Testis (tissue), 3 donors: Measurements from ENCODE around the gene COX4I2. TPM values are rescaled to one million over a fixed set of nuclear protein-coding genes. Genes with fewer than 3 reads are reported as not detected.
A peak's percentile ranks its signal among the peaks of the same experiment; 100 is the strongest.

ENCODE experiments used
- DNase-seq: peaks from one replicate; pipeline ENCODE4 v3.0.0-alpha.2; 2019
- H3K27ac ChIP-seq, 2 donors: fragments of 200-600 bp; sonication (generic); one replicate each; pipeline ENCODE4 v1.5.1; 2019
- H3K27me3 ChIP-seq: fragments of 200-600 bp; sonication (generic); one replicate; pipeline ENCODE4 v1.5.1; 2019
- H3K36me3 ChIP-seq: fragments of 200-600 bp; sonication (generic); one replicate; pipeline ENCODE4 v1.5.1; 2017; ENCODE audit warnings: low read depth; ENCODE audit errors: missing control alignments
- H3K4me1 ChIP-seq: fragments of 200-600 bp; sonication (generic); one replicate; pipeline ENCODE4 v1.5.1; 2019
- H3K4me3 ChIP-seq, 2 donors: fragments of 200-600 bp; sonication (generic); one replicate each; pipeline ENCODE4 v1.5.1; 2017 to 2019
- H3K9me3 ChIP-seq: fragments of 200-600 bp; sonication (generic); one replicate; pipeline ENCODE4 v1.5.1; 2017
- POLR2A ChIP-seq: fragments of 450-650 bp; IDR thresholded peaks from one replicate; pipeline ENCODE4 v1.6.1; 2017; ENCODE audit warnings: antibody characterized with exemption, mild to moderate bottlenecking, moderate library complexity
- WGBS, 2 donors: methylation state at CpG; one replicate each; pipeline ENCODE4 v1.1.5; 2018; 5-methylcytosine and 5-hydroxymethylcytosine counted together
- intact Hi-C: fragments of 100-400 bp; cut with DNase I; formaldehyde crosslinking; loops from one replicate; pipeline ENCODE4 v1.15.1; 2023; ENCODE audit warnings: low total_unique reads
- microRNA-seq, 2 donors: library from miRNA; unstranded; fragments of <30 nt; microRNA quantifications; one replicate each; pipeline ENCODE4, GENCODE V29; 2016; ENCODE audit warnings: borderline number of aligned reads in 2 of 2, borderline replicate concordance in 1 of 2
- polyA plus RNA-seq: library from polyadenylated mRNA; stranded (reverse); fragments of 350-450 nt; fragmentation: Illumina TruSeq; extraction: RNeasy Lipid Tissue Mini Kit (QIAGEN cat#74804); gene quantifications from one replicate; pipeline ENCODE4 v1.2.3, GENCODE V29; 2014; ENCODE audit warnings: low read depth, low replicate concordance; ENCODE audit not compliant: insufficient read depth
- small RNA-seq, 2 donors: library from RNA; depleted of rRNA; stranded (forward); fragments of <200 nt; gene quantifications; one replicate each; pipeline ENCODE3, GENCODE V24; 2016
- total RNA-seq, 2 donors: library from RNA; depleted of rRNA; stranded (reverse); fragments of >200 nt; gene quantifications; one replicate each; pipeline ENCODE4 v1.2.3, GENCODE V29; 2016
- TF ChIP-seq, protein P1 (sequence below), 3 experiments: fragments of 450-650 bp in 2 of 3; fragments of 200-600 bp in 1 of 3; sonication (generic) in 1 of 3; IDR thresholded peaks; one replicate each; pipeline ENCODE4 v1.5.1; 2016 to 2019; ENCODE audit warnings: antibody characterized with exemption in 3 of 3, mild to moderate bottlenecking in 2 of 3, moderate library complexity in 1 of 3

Gene COX4I2
- total and polyA plus RNA-seq, 3 donors from 2014 or later: 2.2 to 6.1 (median 6.0) TPM

DNA sequence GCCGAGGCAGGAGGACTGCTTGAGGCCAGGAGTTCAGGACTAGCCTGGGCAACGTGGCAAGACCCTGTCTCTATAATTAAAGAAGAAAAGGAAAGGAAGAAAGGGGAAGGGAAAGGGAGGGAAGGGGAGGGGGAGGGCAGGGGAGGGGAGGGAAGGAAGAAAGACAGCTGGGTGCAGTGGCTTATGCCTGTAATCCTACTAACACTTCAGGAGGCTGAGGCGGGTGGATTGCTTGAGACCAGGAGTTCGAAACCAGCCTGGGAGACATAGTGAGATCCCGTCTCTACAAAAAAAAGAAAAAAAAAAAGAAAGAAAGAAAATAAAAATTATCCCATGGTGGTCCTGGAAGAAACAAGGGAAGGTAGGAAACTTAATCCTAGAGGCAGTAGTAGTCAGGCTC lies 51.4 kb downstream of the COX4I2 start:
- Histone ChIP-seq H3K27ac (no peak overlapping the region), H3K4me3 (no peak overlapping the region), H3K36me3 (no peaks in the 10 kb centered on the region), H3K9me3 (no peaks in the 10 kb centered on the region), H3K27me3 (no peaks in the 10 kb centered on the region), H3K4me1 (peaks cover 10% of the 10 kb centered on the region)
- DNase-seq: no peak
- intact Hi-C loops: no loop called here
- 86 to 94% methylated on average over 5 of the region's 5 CpGs for WGBS, 2 donors
- no peak for TF ChIP-seq POLR2A
- TF ChIP-seq, protein P1, sequence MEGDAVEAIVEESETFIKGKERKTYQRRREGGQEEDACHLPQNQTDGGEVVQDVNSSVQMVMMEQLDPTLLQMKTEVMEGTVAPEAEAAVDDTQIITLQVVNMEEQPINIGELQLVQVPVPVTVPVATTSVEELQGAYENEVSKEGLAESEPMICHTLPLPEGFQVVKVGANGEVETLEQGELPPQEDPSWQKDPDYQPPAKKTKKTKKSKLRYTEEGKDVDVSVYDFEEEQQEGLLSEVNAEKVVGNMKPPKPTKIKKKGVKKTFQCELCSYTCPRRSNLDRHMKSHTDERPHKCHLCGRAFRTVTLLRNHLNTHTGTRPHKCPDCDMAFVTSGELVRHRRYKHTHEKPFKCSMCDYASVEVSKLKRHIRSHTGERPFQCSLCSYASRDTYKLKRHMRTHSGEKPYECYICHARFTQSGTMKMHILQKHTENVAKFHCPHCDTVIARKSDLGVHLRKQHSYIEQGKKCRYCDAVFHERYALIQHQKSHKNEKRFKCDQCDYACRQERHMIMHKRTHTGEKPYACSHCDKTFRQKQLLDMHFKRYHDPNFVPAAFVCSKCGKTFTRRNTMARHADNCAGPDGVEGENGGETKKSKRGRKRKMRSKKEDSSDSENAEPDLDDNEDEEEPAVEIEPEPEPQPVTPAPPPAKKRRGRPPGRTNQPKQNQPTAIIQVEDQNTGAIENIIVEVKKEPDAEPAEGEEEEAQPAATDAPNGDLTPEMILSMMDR (IDR thresholded peaks at IDR 0.05): no peak

DNA sequence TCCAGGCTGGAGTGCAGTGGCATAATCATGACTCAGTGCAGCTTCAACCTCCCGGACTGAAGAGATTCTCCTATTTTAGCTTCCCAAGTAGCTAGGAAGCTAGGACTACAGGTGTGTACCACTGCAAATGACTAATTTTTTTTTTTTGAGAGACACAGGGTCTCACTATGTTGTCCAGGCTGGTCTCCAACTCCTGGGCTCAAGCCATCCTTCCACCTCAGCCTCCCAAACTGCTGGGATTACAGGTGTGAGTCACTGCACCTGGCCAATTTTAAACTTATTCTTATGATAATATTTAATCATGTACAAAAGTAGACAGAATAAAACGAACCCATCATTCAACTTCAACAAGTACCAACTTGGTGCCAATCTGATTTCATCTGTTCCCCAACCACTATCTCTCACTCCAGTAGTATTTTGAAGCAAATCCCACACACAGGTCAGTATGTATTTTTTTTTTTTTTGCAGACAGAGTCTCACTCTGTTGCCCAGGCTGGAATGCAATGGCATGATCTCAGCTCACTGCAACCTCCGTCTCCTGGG lies 52.5 kb downstream of the COX4I2 start:
- no peaks in the 10 kb centered on the region for H3K36me3 ChIP-seq
- TF ChIP-seq POLR2A: no peak
- TF ChIP-seq, protein P1 (IDR thresholded peaks at IDR 0.05): no peak
- H3K27ac ChIP-seq: no peak overlapping the region
- WGBS, 2 donors: 70 to 75% methylated on average over 3 of the region's 3 CpGs
- H3K9me3 ChIP-seq: no peaks in the 10 kb centered on the region
- intact Hi-C loops: no loop called here
- H3K4me1 ChIP-seq: peaks cover 15% of the 10 kb centered on the region
- no peak for DNase-seq
- H3K4me3 ChIP-seq: no peak overlapping the region
- H3K27me3 ChIP-seq: no peaks in the 10 kb centered on the region

DNA sequence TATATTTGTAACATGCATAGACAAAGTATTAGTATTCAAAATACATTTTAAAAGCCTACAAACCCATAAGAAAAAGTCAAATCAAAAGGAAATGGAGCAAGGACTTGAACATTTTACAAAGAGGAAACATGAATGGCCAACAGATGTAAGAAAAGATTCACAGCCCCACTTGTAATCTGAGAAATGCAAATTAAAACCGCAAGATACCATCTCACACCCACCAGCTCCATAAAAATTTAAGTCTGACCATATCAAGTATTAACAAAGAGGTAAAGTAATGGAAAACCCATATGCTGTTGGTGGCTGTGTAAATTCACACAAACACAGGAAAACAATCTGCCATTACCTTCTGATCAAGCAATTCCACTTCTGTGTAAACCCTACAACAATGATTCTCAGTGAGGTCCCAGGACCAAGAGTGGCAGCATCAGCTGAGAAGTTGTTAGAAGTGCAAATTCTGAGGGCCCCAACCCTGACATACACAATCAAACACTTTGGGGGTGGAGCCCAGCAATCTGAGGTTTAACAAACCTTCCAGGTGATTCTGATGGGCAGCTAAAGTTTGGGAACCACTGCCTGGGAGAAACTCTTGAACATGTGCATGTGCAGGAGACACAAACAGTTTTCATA lies 54.0 kb downstream of the COX4I2 start:
- Histone ChIP-seq H3K27me3 (no peaks in the 10 kb centered on the region), H3K9me3 (no peaks in the 10 kb centered on the region), H3K4me1 (peaks cover 9% of the 10 kb centered on the region), H3K4me3 (no peak overlapping the region), H3K36me3 (no peaks in the 10 kb centered on the region), H3K27ac (no peak overlapping the region)
- 56 to 58% methylated on average over 1 of the region's 1 CpG for WGBS, 2 donors
- intact Hi-C loops: no loop called here
- no peak for DNase-seq
- no peak for TF ChIP-seq POLR2A

DNA sequence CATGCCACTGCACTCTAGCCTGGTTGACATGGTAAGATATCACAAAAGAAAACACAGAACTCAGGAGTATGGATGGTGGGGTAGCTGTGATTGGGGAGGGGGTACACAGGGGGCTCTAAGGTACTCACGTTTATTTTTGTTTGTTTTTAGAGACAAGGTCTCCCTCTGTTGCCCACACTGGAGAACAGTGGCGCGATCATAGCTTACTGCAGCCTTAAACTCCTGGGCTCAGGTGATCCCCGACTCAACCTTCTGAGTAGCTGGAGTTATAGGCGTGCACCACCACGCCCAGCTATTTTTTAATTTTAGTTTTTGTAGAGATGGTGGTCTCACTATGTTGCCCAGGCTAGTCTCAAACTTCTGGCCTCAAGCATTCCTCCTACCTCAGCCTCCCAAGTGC lies 55.7 kb downstream of the COX4I2 start:
- 84 to 89% methylated on average over 6 of the region's 6 CpGs for WGBS, 2 donors
- Histone ChIP-seq H3K36me3 (no peaks in the 10 kb centered on the region), H3K4me1 (peaks cover 13% of the 10 kb centered on the region), H3K4me3 (no peak overlapping the region), H3K27ac (no peak overlapping the region), H3K9me3 (no peaks in the 10 kb centered on the region), H3K27me3 (no peaks in the 10 kb centered on the region)
- intact Hi-C loops: no loop called here
- DNase-seq: no peak
- TF ChIP-seq POLR2A: no peak
- TF ChIP-seq, protein P1 (IDR thresholded peaks at IDR 0.05): no peak

DNA sequence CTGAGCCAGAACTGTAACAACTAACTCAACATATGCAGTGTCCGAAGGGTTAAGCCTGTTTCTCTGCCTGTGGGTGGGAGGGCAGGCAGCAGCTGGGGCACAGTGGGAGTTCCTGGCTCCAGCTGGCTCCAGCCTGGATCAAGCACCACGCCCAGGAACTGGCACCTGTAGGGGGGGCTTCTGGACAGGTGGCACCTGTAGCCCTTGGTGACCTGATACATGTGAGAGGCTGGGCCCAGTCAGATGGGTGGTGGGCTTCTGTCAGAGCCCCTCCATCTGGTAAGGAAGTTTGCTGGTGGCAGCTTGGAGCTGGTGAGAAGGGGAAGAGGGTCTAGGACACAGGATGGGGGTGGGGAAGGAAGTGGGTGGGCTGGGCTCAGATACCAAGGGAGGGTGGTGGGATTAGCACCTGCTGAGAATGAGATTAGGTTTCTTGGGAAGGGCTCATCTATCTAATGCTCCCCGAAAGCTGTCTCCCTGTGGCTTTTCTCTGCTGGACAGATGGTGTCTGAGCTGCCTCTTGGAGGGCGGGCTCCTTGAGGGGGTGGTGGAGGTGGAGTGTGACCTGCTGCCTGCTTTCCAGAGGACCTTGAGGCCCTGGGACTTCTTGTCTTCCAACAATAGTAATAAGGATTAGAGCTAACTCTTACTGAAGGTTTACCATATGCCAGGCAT lies 56.4 kb downstream of the COX4I2 start:
- H3K27ac ChIP-seq: peak overlapping the region in 1 of 2 donors; percentile 34
- TF ChIP-seq, protein P1 (IDR thresholded peaks at IDR 0.05): no peak
- TF ChIP-seq POLR2A: no peak
- 63 to 72% methylated on average over 4 of the region's 4 CpGs for WGBS, 2 donors

More for the DNA sequence above, 56.4 kb downstream of the COX4I2 start:
- DNase-seq: no peak
- intact Hi-C loops: no loop called here
- H3K9me3 ChIP-seq: no peaks in the 10 kb centered on the region
- H3K4me3 ChIP-seq: no peak overlapping the region
- no peaks in the 10 kb centered on the region for H3K27me3 ChIP-seq
- no peaks in the 10 kb centered on the region for H3K36me3 ChIP-seq
- peaks cover 20% of the 10 kb centered on the region for H3K4me1 ChIP-seq

Small RNA genes lying within 50 kb of the gene (microRNA-seq; reads per million reads assigned to microRNA genes)
- gene MIR3193: 0 reads per million in 2 donors

Small RNA genes lying within 50 kb of the gene (small RNA-seq; reads per million reads assigned to genes)
- gene MIR3193: 0 reads per million in 2 donors

Other genes starting within 250 kb of the COX4I2 start
- gene DEFB119, start 247.3 kb upstream of the COX4I2 start, total RNA-seq: 100 to 1,000 TPM; 549 to 814 TPM
- gene DEFB119, start 247.3 kb upstream of the COX4I2 start, polyA plus RNA-seq: 538 TPM
- 1 to 10 TPM in 1 of 2 donors, not detected in 1; 1.2 TPM for gene DEFB121, start 231.7 kb upstream of the COX4I2 start, total RNA-seq
- 6.2 TPM for gene DEFB121, start 231.7 kb upstream of the COX4I2 start, polyA plus RNA-seq
- 100 to 1,000 TPM; 654 to 709 TPM for gene DEFB123, start 197.3 kb upstream of the COX4I2 start, total RNA-seq
- 222 TPM for gene DEFB123, start 197.3 kb upstream of the COX4I2 start, polyA plus RNA-seq
- not detected for gene DEFB124, start 162.8 kb upstream of the COX4I2 start, total RNA-seq
- gene DEFB124, start 162.8 kb upstream of the COX4I2 start, polyA plus RNA-seq: 8.2 TPM
- 1 to 10 TPM; 1.9 to 2.6 TPM for gene REM1, start 162.6 kb upstream of the COX4I2 start, total RNA-seq
- 3.4 TPM for gene REM1, start 162.6 kb upstream of the COX4I2 start, polyA plus RNA-seq
- gene HM13, start 123.5 kb upstream of the COX4I2 start, total RNA-seq: 10 to 100 TPM; 68.7 to 86.7 TPM
- 97.5 TPM for gene HM13, start 123.5 kb upstream of the COX4I2 start, polyA plus RNA-seq
- 100 to 1,000 TPM; 124 to 128 TPM for gene ID1, start 32.6 kb upstream of the COX4I2 start, total RNA-seq
- gene ID1, start 32.6 kb upstream of the COX4I2 start, polyA plus RNA-seq: 18.7 TPM
- 10 to 100 TPM; 83.0 to 84.7 TPM for gene BCL2L1, start 85.0 kb downstream of the COX4I2 start, total RNA-seq
- gene BCL2L1, start 85.0 kb downstream of the COX4I2 start, polyA plus RNA-seq: 122 TPM
- gene TPX2, start 101.4 kb downstream of the COX4I2 start, total RNA-seq: 10 to 100 TPM; 39.7 to 52.5 TPM
- 74.6 TPM for gene TPX2, start 101.4 kb downstream of the COX4I2 start, polyA plus RNA-seq
- gene MYLK2, start 181.4 kb downstream of the COX4I2 start, total RNA-seq: 1 to 10 TPM; 1.2 to 1.3 TPM
- gene MYLK2, start 181.4 kb downstream of the COX4I2 start, polyA plus RNA-seq: 1.6 TPM
- 1 to 10 TPM; 4.3 to 4.4 TPM for gene FOXS1, start 207.7 kb downstream of the COX4I2 start, total RNA-seq
- 10.0 TPM for gene FOXS1, start 207.7 kb downstream of the COX4I2 start, polyA plus RNA-seq
- gene DUSP15, start 232.6 kb downstream of the COX4I2 start, total RNA-seq: 100 to 1,000 TPM; 175 to 274 TPM
- 182 TPM for gene DUSP15, start 232.6 kb downstream of the COX4I2 start, polyA plus RNA-seq
- 10 to 100 TPM in 1 of 2 donors, 1 to 10 TPM in 1; 8.7 to 19.1 TPM for gene TTLL9, start 232.7 kb downstream of the COX4I2 start, total RNA-seq
- gene TTLL9, start 232.7 kb downstream of the COX4I2 start, polyA plus RNA-seq: 32.7 TPM